ENCODE results near the gene CNKSR2.
A peak's percentile ranks its signal among the peaks of the same experiment; 100 is the strongest.

The CNKSR2 gene

GRCh38 chrX:21606002-21606401, 231.8 kb downstream of the CNKSR2 start:
- TF ChIP-seq ZNF274 (IDR thresholded peaks at IDR 0.05; ENCODE audit: low read depth, low read length): no peak

GRCh38 chrX:21610168-21610567, 235.9 kb downstream of the CNKSR2 start:
- no peak overlapping the region for H3K4me3 ChIP-seq (ENCODE audit: low read length)
- TF ChIP-seq ZNF274 (IDR thresholded peaks at IDR 0.05; ENCODE audit: low read depth, low read length): no peak

More at GRCh38 chrX:21606002-21606401, 231.8 kb downstream of the CNKSR2 start:
- no peak overlapping the region for H3K4me3 ChIP-seq (ENCODE audit: low read length)

GRCh38 chrX:21612154-21612553, 237.9 kb downstream of the CNKSR2 start:
- TF ChIP-seq ZNF274 (IDR thresholded peaks at IDR 0.05; ENCODE audit: low read depth, low read length): no peak
- H3K4me3 ChIP-seq (ENCODE audit: low read length): no peak overlapping the region

GRCh38 chrX:21616386-21616785, 242.2 kb downstream of the CNKSR2 start:
- H3K4me3 ChIP-seq (ENCODE audit: low read length): no peak overlapping the region

GRCh38 chrX:21620234-21620633, 246.0 kb downstream of the CNKSR2 start:
- H3K4me3 ChIP-seq (ENCODE audit: low read length): no peak overlapping the region
- TF ChIP-seq ZNF274 (IDR thresholded peaks at IDR 0.05; ENCODE audit: low read depth, low read length): no peak

More at GRCh38 chrX:21616386-21616785, 242.2 kb downstream of the CNKSR2 start:
- TF ChIP-seq ZNF274 (IDR thresholded peaks at IDR 0.05; ENCODE audit: low read depth, low read length): no peak

- H3K4me3 ChIP-seq (ENCODE audit: low read length): no peak overlapping the region
These were observed 249.7 kb downstream of the CNKSR2 start for GRCh38 chrX:21623778-21624501.

GRCh38 chrX:21632027-21632426, 257.8 kb downstream of the CNKSR2 start:
- H3K4me3 ChIP-seq (ENCODE audit: low read length): no peak overlapping the region
- TF ChIP-seq ZNF274 (IDR thresholded peaks at IDR 0.05; ENCODE audit: low read depth, low read length): no peak

More at GRCh38 chrX:21623778-21624501, 249.7 kb downstream of the CNKSR2 start:
- TF ChIP-seq ZNF274 (IDR thresholded peaks at IDR 0.05; ENCODE audit: low read depth, low read length): no peak

- no peak overlapping the region for H3K4me3 ChIP-seq (ENCODE audit: low read length)
- TF ChIP-seq ZNF274 (IDR thresholded peaks at IDR 0.05; ENCODE audit: low read depth, low read length): no peak
These were observed 264.1 kb downstream of the CNKSR2 start for GRCh38 chrX:21638311-21638710.

GRCh38 chrX:21639775-21640174, 265.6 kb downstream of the CNKSR2 start:
- no peak overlapping the region for H3K4me3 ChIP-seq (ENCODE audit: low read length)
- no peak for TF ChIP-seq ZNF274 (IDR thresholded peaks at IDR 0.05; ENCODE audit: low read depth, low read length)

- no peak overlapping the region for H3K4me3 ChIP-seq (ENCODE audit: low read length)
- no peak for TF ChIP-seq ZNF274 (IDR thresholded peaks at IDR 0.05; ENCODE audit: low read depth, low read length)
These were observed 271.2 kb downstream of the CNKSR2 start for GRCh38 chrX:21645431-21645830.

- H3K4me3 ChIP-seq (ENCODE audit: low read length): no peak overlapping the region
- no peak for TF ChIP-seq ZNF274 (IDR thresholded peaks at IDR 0.05; ENCODE audit: low read depth, low read length)
These were observed 271.7 kb downstream of the CNKSR2 start for GRCh38 chrX:21645886-21646285.

GRCh38 chrX:21655901-21656586, 281.8 kb downstream of the CNKSR2 start:
- H3K4me3 ChIP-seq (ENCODE audit: low read length): peak overlapping the region; percentile 8; the same call in 1 of the 2 replicates
- TF ChIP-seq ZNF274 (IDR thresholded peaks at IDR 0.05; ENCODE audit: low read depth, low read length): no peak

GRCh38 chrX:21656587-21657317, 282.5 kb downstream of the CNKSR2 start:
- no peak for TF ChIP-seq ZNF274 (IDR thresholded peaks at IDR 0.05; ENCODE audit: low read depth, low read length)
- peak overlapping the region; percentile 8; the same call in 1 of the 2 replicates for H3K4me3 ChIP-seq (ENCODE audit: low read length)

GRCh38 chrX:21657318-21658151, 283.3 kb downstream of the CNKSR2 start:
- H3K4me3 ChIP-seq (ENCODE audit: low read length): no peak overlapping the region
- TF ChIP-seq ZNF274 (IDR thresholded peaks at IDR 0.05; ENCODE audit: low read depth, low read length): no peak

Measured in GM08714 (cell line).